Mucosa of descending colon (tissue), 3 donors: ENCODE data around the gene MAZ. TPM values are rescaled to one million over a fixed set of nuclear protein-coding genes. Genes with fewer than 3 reads are reported as not detected.

Source experiments
- ATAC-seq: fragments of 200-7000 bp; cut with Tn5 transposase; one replicate; pipeline ENCODE4 v1.9.1; 2020; ENCODE audit warnings: mild to moderate bottlenecking, moderate library complexity
- DNase-seq, 3 donors: peaks; one replicate each; pipeline ENCODE4 v3.0.0-alpha.2; 2020
- H3K36me3 ChIP-seq: fragments of 200-600 bp; one replicate; pipeline ENCODE4 v1.8.0; 2021; ENCODE audit warnings: low read depth, mild to moderate bottlenecking
- H3K4me1 ChIP-seq: fragments of 200-600 bp; one replicate; pipeline ENCODE4 v1.8.0; 2021; ENCODE audit warnings: low read depth, mild to moderate bottlenecking
- H3K4me3 ChIP-seq: fragments of 200-600 bp; one replicate; pipeline ENCODE4 v1.8.0; 2021; ENCODE audit warnings: mild to moderate bottlenecking
- H3K9me3 ChIP-seq: fragments of 200-600 bp; one replicate; pipeline ENCODE4 v1.8.0; 2021; ENCODE audit warnings: mild to moderate bottlenecking
- CTCF ChIP-seq: fragments of 200-600 bp; IDR thresholded peaks from one replicate; pipeline ENCODE4 v1.8.0; 2022; ENCODE audit warnings: antibody characterized with exemption, mild to moderate bottlenecking
- intact Hi-C, 2 donors: fragments of 100-400 bp; cut with DNase I in 1 of 2; cut with micrococcal nuclease in 1 of 2; formaldehyde crosslinking; loops; one replicate each; pipeline versions ENCODE4 v1.11.0 to v1.11.1; 2022; cut with DNase I, micrococcal nuclease
- total RNA-seq, 3 donors: library from RNA; stranded (reverse); fragmentation: NEBNext Ultra II Directional in 2 of 3; extraction: Animal tissue kit (Norgen Biotek cat#: 25700) in 2 of 3; gene quantifications; one replicate each; pipeline versions ENCODE4 v1.2.1 to v1.2.4, GENCODE V29; 2021 to 2023
- donor health status: DM: no; HTN: no; CAD: no; lungs with moderate emphysema.
- donor health status: DM: no; HTN: no; CAD: no.
- donor health status: DM: no; HTN: yes; CAD: no.

MAZ gene
- total RNA-seq, 3 donors from 2014 or later, result 224 to 415 (median 225) TPM

- intact Hi-C loops, result no loop called here
- Histone ChIP-seq H3K4me3 (no peak overlapping the region), H3K4me1 (peaks cover 8% of the 10 kb centered on the region), H3K36me3 (peaks cover 9% of the 10 kb centered on the region), H3K9me3 (no peaks in the 10 kb centered on the region)
- DNase-seq, result no peak
- TF ChIP-seq CTCF, result no peak
- no peak for ATAC-seq
Measured at GRCh38 chr16:29802416-29802935, 3.9 kb upstream of the MAZ start.

- no peak for ATAC-seq
- peaks cover 9% of the 10 kb centered on the region for H3K36me3 ChIP-seq
- no peaks in the 10 kb centered on the region for H3K9me3 ChIP-seq
- H3K4me1 ChIP-seq, result peaks cover 18% of the 10 kb centered on the region
- no peak overlapping the region for H3K4me3 ChIP-seq
- intact Hi-C loops, result no loop called here
- no peak for TF ChIP-seq CTCF
- DNase-seq, result peak in 1 of 3 donors; percentile 27
Measured at GRCh38 chr16:29804020-29804419, 2.3 kb upstream of the MAZ start.

- peaks cover 24% of the 10 kb centered on the region for H3K4me1 ChIP-seq
- H3K9me3 ChIP-seq, result no peaks in the 10 kb centered on the region
- peaks cover 7% of the 10 kb centered on the region for H3K36me3 ChIP-seq
- no peak for TF ChIP-seq CTCF
- H3K4me3 ChIP-seq, result peak overlapping the region; percentile 65
- intact Hi-C loops, result no loop called here
- DNase-seq, result peak in 2 of 3 donors; percentile 59 to 69
- no peak for ATAC-seq
Measured at GRCh38 chr16:29804455-29805231, 1.7 kb upstream of the MAZ start.

GRCh38 chr16:29805232-29806098 lies 864 bp upstream of the MAZ start:
- peak; percentile 98 to 99 (median 99) for DNase-seq
- intact Hi-C loops, result no loop called here
- ATAC-seq, result peak; percentile 85
- TF ChIP-seq CTCF, result no peak
- no peaks in the 10 kb centered on the region for H3K9me3 ChIP-seq
- peaks cover 33% of the 10 kb centered on the region for H3K4me1 ChIP-seq
- H3K4me3 ChIP-seq, result peak overlapping the region; percentile 65
- H3K36me3 ChIP-seq, result no peaks in the 10 kb centered on the region

GRCh38 chr16:29806641-29807425 lies 504 bp downstream of the MAZ start:
- Histone ChIP-seq H3K4me1 (peaks cover 43% of the 10 kb centered on the region), H3K4me3 (peak overlapping the region; percentile 54), H3K9me3 (no peaks in the 10 kb centered on the region), H3K36me3 (no peaks in the 10 kb centered on the region)
- peak; percentile 69 to 87 (median 81) for DNase-seq
- TF ChIP-seq CTCF, result no peak
- intact Hi-C loops, result no loop called here
- ATAC-seq, result no peak
